Liver (tissue), 9 donors: ENCODE data around the gene THAP7. TPM values are rescaled to one million over a fixed set of nuclear protein-coding genes. Genes with fewer than 3 reads are reported as not detected.

Experiments
- DNase-seq: peaks from one replicate; pipeline ENCODE4 v3.0.0-alpha.2; 2017; ENCODE audit warnings: low spot score
- H3K27ac ChIP-seq, 2 donors: one replicate each; pipeline ENCODE4 v1.7.0; 2013; ENCODE audit warnings: inconsistent platforms in 2 of 2, low read length in 2 of 2, control low read depth in 1 of 2, low read depth in 1 of 2, mild to moderate bottlenecking in 1 of 2
- H3K27me3 ChIP-seq, 4 donors: one replicate each; pipeline versions ENCODE4 v1.6.1 to v1.7.0; 2013; ENCODE audit warnings: low read length in 3 of 4, inconsistent platforms in 1 of 4, mild to moderate bottlenecking in 1 of 4, moderate library complexity in 1 of 4; ENCODE audit not compliant: control insufficient read depth in 4 of 4, insufficient read depth in 4 of 4
- H3K36me3 ChIP-seq, 4 donors: one replicate each; pipeline versions ENCODE4 v1.6.1 to v1.7.0; 2013; ENCODE audit warnings: low read length in 3 of 4, mild to moderate bottlenecking in 3 of 4, low read depth in 1 of 4, moderate library complexity in 1 of 4; ENCODE audit not compliant: control insufficient read depth in 4 of 4, insufficient read depth in 3 of 4
- H3K4me1 ChIP-seq, 4 donors: one replicate each; pipeline versions ENCODE4 v1.6.1 to v1.7.0; 2013; ENCODE audit warnings: low read length in 3 of 4, mild to moderate bottlenecking in 3 of 4, moderate library complexity in 1 of 4; ENCODE audit not compliant: control insufficient read depth in 4 of 4, insufficient read depth in 4 of 4
- H3K4me3 ChIP-seq, 3 donors: one replicate each; pipeline versions ENCODE4 v1.6.1 to v1.7.0; 2013; ENCODE audit warnings: low read length in 3 of 3, control low read depth in 1 of 3, low read depth in 1 of 3, mild to moderate bottlenecking in 1 of 3
- H3K9ac ChIP-seq, 2 donors: one replicate each; pipeline ENCODE4 v1.7.0; 2013; ENCODE audit warnings: low read length in 2 of 2, mild to moderate bottlenecking in 2 of 2, moderate library complexity in 2 of 2, control low read depth in 1 of 2, low read depth in 1 of 2
- H3K9me3 ChIP-seq, 4 donors: one replicate each; pipeline versions ENCODE4 v1.6.1 to v1.7.0; 2013; ENCODE audit warnings: low read length in 3 of 4; ENCODE audit not compliant: control insufficient read depth in 4 of 4
- CTCF ChIP-seq: fragments of 150-350 bp; IDR thresholded peaks from 2 replicates; pipeline ENCODE4 v1.5.1; 2017; ENCODE audit warnings: improper control_type of control experiment, low read depth, low read length; ENCODE audit not compliant: missing input control
- EGR1 ChIP-seq, 2 donors: IDR thresholded peaks; 2 replicates each; pipeline ENCODE4 v1.6.1; 2016 to 2018; ENCODE audit warnings: antibody characterized with exemption in 2 of 2, low read depth in 2 of 2
- FOXA1 ChIP-seq: IDR thresholded peaks from 2 replicates; pipeline ENCODE4 v1.6.1; 2016; ENCODE audit warnings: antibody characterized with exemption
- FOXA2 ChIP-seq: IDR thresholded peaks from 2 replicates; pipeline ENCODE4 v1.6.1; 2016; ENCODE audit warnings: antibody characterized with exemption
- GABPA ChIP-seq, 2 donors: IDR thresholded peaks in 1 of 2; conservative IDR thresholded peaks in 1 of 2; 2 replicates each; pipeline ENCODE4 v1.6.1; 2016; ENCODE audit warnings: antibody characterized with exemption in 2 of 2, mild to moderate bottlenecking in 1 of 2, moderate library complexity in 1 of 2
- HNF4A ChIP-seq, 2 donors: conservative IDR thresholded peaks; 2 replicates each; pipeline ENCODE4 v1.6.1; 2016; ENCODE audit warnings: antibody characterized with exemption in 2 of 2, mild to moderate bottlenecking in 2 of 2
- HNF4G ChIP-seq: IDR thresholded peaks from 2 replicates; pipeline ENCODE4 v1.6.1; 2016; ENCODE audit warnings: antibody characterized with exemption
- MAX ChIP-seq: IDR thresholded peaks from 2 replicates; pipeline ENCODE4 v1.6.1; 2016; ENCODE audit warnings: antibody characterized with exemption
- RAD21 ChIP-seq, 2 donors: IDR thresholded peaks; 2 replicates each; pipeline ENCODE4 v1.6.1; 2016; ENCODE audit warnings: antibody characterized with exemption in 2 of 2, mild to moderate bottlenecking in 2 of 2
- RXRA ChIP-seq, 2 donors: IDR thresholded peaks; 2 replicates each; pipeline ENCODE4 v1.6.1; 2017 to 2018; ENCODE audit warnings: antibody characterized with exemption in 2 of 2, mild to moderate bottlenecking in 1 of 2
- TAF1 ChIP-seq: conservative IDR thresholded peaks from 2 replicates; pipeline ENCODE4 v1.6.1; 2016; ENCODE audit warnings: antibody characterized with exemption, mild to moderate bottlenecking
- YY1 ChIP-seq: IDR thresholded peaks from 2 replicates; pipeline ENCODE4 v1.6.1; 2016; ENCODE audit warnings: antibody characterized with exemption, mild to moderate bottlenecking
- WGBS: extraction: QIAGEN DNeasy Blood & Tissue Kit; methylation state at CpG from one replicate; pipeline ENCODE4 v1.1.7; 2013; 5-methylcytosine and 5-hydroxymethylcytosine counted together
- polyA plus RNA-seq, 2 donors: library from polyadenylated mRNA; stranded (reverse) in 1 of 2; unstranded in 1 of 2; fragments of 200-250 nt in 1 of 2; fragments of >200 nt in 1 of 2; fragmentation: Nextera tagmentation in 1 of 2; extraction: Ambion mirVana in 1 of 2; gene quantifications; one replicate each; pipeline versions ENCODE4 v1.2.1 to v1.2.3, GENCODE V29; 2013 to 2015
- total RNA-seq, 2 donors: library from RNA; depleted of rRNA; stranded (reverse); fragments of >200 nt; gene quantifications; one replicate each; pipeline ENCODE4 v1.2.3, GENCODE V29; 2014
- TF ChIP-seq, protein P1 (sequence below): IDR thresholded peaks from 2 replicates; pipeline ENCODE4 v1.6.1; 2016; ENCODE audit warnings: antibody characterized with exemption
- TF ChIP-seq, protein P2 (sequence below): IDR thresholded peaks from 2 replicates; pipeline ENCODE4 v1.6.1; 2016; ENCODE audit warnings: antibody characterized with exemption, mild to moderate bottlenecking
- TF ChIP-seq, protein P3 (sequence below): IDR thresholded peaks from 2 replicates; pipeline ENCODE4 v1.6.1; 2016; ENCODE audit warnings: antibody characterized with exemption
- donor health status: healthy.
- donor health status: healthy.
- donor health status: healthy.
- donor health status: healthy.
- donor health status: healthy.

THAP7 gene
- total and polyA plus RNA-seq, 4 donors = 10.4 to 21.9 (median 19.4) TPM

- Histone ChIP-seq H3K36me3 (no peaks in the 10 kb centered on the region), H3K9me3 (no peaks in the 10 kb centered on the region), H3K9ac (no peak overlapping the region), H3K4me3 (no peak overlapping the region), H3K27ac (no peak overlapping the region), H3K27me3 (no peaks in the 10 kb centered on the region), H3K4me1 (peaks cover 7 to 33% (median 26%) of the 10 kb centered on the region in 4 donors)
- no peak for DNase-seq
- no peak for TF ChIP-seq HNF4A (conservative IDR thresholded peaks at IDR 0.05)
- TF ChIP-seq FOXA2 = no peak
- TF ChIP-seq FOXA1 = no peak
- no peak for TF ChIP-seq GABPA (IDR thresholded peaks at IDR 0.05 in 1 of 2, conservative IDR thresholded peaks at IDR 0.05 in 1 of 2)
- TF ChIP-seq MAX = no peak
- WGBS = 98% methylated on average over 2 of the region's 2 CpGs
Measured at GRCh38 chr22:20978419-20978818, 23.5 kb downstream of the THAP7 start.

DNA sequence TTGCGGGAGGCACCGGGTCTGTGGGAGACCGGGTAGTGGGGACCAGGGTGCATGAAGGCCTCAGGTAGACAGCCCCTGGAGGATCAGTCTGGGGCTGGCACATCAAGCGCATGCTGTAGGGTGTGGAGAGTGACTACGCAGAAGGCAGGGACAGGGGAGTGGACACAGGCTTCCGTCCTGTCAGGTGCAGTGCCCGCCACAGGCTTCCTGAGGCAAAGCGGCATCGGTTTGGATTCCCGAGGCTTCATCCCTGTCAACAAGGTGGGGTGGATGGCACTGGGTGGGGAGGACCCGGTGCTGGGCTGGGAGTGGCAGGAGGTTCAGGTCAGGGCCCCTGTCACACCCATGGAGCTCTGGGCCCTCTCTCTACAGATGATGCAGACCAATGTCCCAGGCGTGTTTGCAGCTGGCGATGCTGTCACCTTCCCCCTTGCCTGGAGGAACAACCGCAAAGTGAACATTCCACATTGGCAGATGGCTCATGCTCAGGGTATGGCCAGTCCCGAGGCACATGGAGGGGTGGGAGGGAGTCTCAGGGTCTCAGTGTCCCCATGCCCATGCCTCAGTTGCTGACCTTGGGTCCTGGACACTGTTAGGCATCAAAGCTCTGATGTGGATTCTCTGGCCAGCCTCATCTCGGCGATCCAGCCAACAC, 24.3 kb downstream of the THAP7 start:
- Histone ChIP-seq H3K4me3 (no peak overlapping the region), H3K9me3 (no peaks in the 10 kb centered on the region), H3K27ac (no peak overlapping the region), H3K4me1 (peaks cover 7 to 26% (median 18%) of the 10 kb centered on the region in 4 donors), H3K9ac (no peak overlapping the region), H3K27me3 (no peaks in the 10 kb centered on the region), H3K36me3 (no peaks in the 10 kb centered on the region)
- TF ChIP-seq CTCF (no peak), HNF4G (no peak)
- DNase-seq = no peak
- WGBS = 91% methylated on average over 17 of the region's 17 CpGs

GRCh38 chr22:20977019-20977418, 24.9 kb downstream of the THAP7 start:
- Histone ChIP-seq H3K4me3 (no peak overlapping the region), H3K4me1 (peaks cover 7 to 24% (median 16%) of the 10 kb centered on the region in 4 donors), H3K9me3 (no peaks in the 10 kb centered on the region), H3K36me3 (no peaks in the 10 kb centered on the region), H3K9ac (no peak overlapping the region), H3K27ac (no peak overlapping the region), H3K27me3 (no peaks in the 10 kb centered on the region)
- 84% methylated on average over 11 of the region's 11 CpGs for WGBS
- no peak for DNase-seq
- no peak for TF ChIP-seq FOXA2
- no peak for TF ChIP-seq TAF1
- TF ChIP-seq RAD21 (IDR thresholded peaks at IDR 0.05) = no peak
- no peak for TF ChIP-seq EGR1 (IDR thresholded peaks at IDR 0.05; ENCODE audit: low read depth in 2 of 2)
- TF ChIP-seq, protein P1, sequence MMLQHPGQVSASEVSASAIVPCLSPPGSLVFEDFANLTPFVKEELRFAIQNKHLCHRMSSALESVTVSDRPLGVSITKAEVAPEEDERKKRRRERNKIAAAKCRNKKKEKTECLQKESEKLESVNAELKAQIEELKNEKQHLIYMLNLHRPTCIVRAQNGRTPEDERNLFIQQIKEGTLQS = no peak
- TF ChIP-seq MAX = no peak
- TF ChIP-seq FOXA1 = no peak
- TF ChIP-seq, protein P2, sequence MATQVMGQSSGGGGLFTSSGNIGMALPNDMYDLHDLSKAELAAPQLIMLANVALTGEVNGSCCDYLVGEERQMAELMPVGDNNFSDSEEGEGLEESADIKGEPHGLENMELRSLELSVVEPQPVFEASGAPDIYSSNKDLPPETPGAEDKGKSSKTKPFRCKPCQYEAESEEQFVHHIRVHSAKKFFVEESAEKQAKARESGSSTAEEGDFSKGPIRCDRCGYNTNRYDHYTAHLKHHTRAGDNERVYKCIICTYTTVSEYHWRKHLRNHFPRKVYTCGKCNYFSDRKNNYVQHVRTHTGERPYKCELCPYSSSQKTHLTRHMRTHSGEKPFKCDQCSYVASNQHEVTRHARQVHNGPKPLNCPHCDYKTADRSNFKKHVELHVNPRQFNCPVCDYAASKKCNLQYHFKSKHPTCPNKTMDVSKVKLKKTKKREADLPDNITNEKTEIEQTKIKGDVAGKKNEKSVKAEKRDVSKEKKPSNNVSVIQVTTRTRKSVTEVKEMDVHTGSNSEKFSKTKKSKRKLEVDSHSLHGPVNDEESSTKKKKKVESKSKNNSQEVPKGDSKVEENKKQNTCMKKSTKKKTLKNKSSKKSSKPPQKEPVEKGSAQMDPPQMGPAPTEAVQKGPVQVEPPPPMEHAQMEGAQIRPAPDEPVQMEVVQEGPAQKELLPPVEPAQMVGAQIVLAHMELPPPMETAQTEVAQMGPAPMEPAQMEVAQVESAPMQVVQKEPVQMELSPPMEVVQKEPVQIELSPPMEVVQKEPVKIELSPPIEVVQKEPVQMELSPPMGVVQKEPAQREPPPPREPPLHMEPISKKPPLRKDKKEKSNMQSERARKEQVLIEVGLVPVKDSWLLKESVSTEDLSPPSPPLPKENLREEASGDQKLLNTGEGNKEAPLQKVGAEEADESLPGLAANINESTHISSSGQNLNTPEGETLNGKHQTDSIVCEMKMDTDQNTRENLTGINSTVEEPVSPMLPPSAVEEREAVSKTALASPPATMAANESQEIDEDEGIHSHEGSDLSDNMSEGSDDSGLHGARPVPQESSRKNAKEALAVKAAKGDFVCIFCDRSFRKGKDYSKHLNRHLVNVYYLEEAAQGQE = no peak
- no peak for TF ChIP-seq YY1
- TF ChIP-seq, protein P3, sequence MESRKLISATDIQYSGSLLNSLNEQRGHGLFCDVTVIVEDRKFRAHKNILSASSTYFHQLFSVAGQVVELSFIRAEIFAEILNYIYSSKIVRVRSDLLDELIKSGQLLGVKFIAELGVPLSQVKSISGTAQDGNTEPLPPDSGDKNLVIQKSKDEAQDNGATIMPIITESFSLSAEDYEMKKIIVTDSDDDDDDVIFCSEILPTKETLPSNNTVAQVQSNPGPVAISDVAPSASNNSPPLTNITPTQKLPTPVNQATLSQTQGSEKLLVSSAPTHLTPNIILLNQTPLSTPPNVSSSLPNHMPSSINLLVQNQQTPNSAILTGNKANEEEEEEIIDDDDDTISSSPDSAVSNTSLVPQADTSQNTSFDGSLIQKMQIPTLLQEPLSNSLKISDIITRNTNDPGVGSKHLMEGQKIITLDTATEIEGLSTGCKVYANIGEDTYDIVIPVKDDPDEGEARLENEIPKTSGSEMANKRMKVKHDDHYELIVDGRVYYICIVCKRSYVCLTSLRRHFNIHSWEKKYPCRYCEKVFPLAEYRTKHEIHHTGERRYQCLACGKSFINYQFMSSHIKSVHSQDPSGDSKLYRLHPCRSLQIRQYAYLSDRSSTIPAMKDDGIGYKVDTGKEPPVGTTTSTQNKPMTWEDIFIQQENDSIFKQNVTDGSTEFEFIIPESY = no peak
- no peak for TF ChIP-seq RXRA (IDR thresholded peaks at IDR 0.05)
- TF ChIP-seq HNF4A (conservative IDR thresholded peaks at IDR 0.05) = no peak
- TF ChIP-seq HNF4G = no peak
- no peak for TF ChIP-seq CTCF
